H9 (cell line): ENCODE measurements around the gene TUBB6. TPM values are rescaled to one million over a fixed set of nuclear protein-coding genes. Genes with fewer than 3 reads are reported as not detected.

Experiments used
- DNase-seq: peaks from one replicate; pipeline ENCODE4 v3.0.0-alpha.2; 2017
- H2AFZ ChIP-seq: one replicate; pipeline ENCODE4 v1.6.1; 2013; ENCODE audit warnings: mild to moderate bottlenecking, low read length, control low read depth, moderate library complexity
- H2AK5ac ChIP-seq: 2 replicates; pipeline ENCODE4 v1.6.1; 2013; ENCODE audit warnings: low read length, control low read depth, mixed read lengths; ENCODE audit not compliant: insufficient read length
- H2BK120ac ChIP-seq: one replicate; pipeline ENCODE4 v1.6.1; 2013; ENCODE audit warnings: low read depth, mild to moderate bottlenecking, low read length, control low read depth, inconsistent platforms; ENCODE audit not compliant: poor library complexity, severe bottlenecking
- H2BK12ac ChIP-seq: 2 replicates; pipeline ENCODE4 v1.6.1; 2013; ENCODE audit warnings: low read length, control low read depth, mixed read lengths, low read depth; ENCODE audit not compliant: insufficient read length
- H2BK15ac ChIP-seq: 2 replicates; pipeline ENCODE4 v1.6.1; 2013; ENCODE audit warnings: low read depth, low read length, control low read depth
- H2BK20ac ChIP-seq: one replicate; pipeline ENCODE4 v1.6.1; 2013; ENCODE audit warnings: low read depth, mild to moderate bottlenecking, low read length, control low read depth, inconsistent platforms; ENCODE audit not compliant: poor library complexity, severe bottlenecking
- H2BK5ac ChIP-seq: 2 replicates; pipeline ENCODE4 v1.6.1; 2013; ENCODE audit warnings: low read length, control low read depth, mixed read lengths; ENCODE audit not compliant: insufficient read length
- H3K14ac ChIP-seq: 2 replicates; pipeline ENCODE4 v1.6.1; 2013; ENCODE audit warnings: low read length, control low read depth; ENCODE audit not compliant: insufficient read depth
- H3K18ac ChIP-seq: 2 replicates; pipeline ENCODE4 v1.6.1; 2013; ENCODE audit warnings: low read depth, mild to moderate bottlenecking, mixed read lengths, low read length, control low read depth; ENCODE audit not compliant: insufficient read length
- H3K23ac ChIP-seq: 2 replicates; pipeline ENCODE4 v1.6.1; 2013; ENCODE audit warnings: low read length, control low read depth, mixed read lengths, low read depth; ENCODE audit not compliant: insufficient read length
- H3K23me2 ChIP-seq: 2 replicates; pipeline ENCODE4 v1.6.1; 2013; ENCODE audit warnings: low read depth, mild to moderate bottlenecking, mixed read lengths, low read length, control low read depth; ENCODE audit not compliant: insufficient read length, poor library complexity, severe bottlenecking
- H3K27ac ChIP-seq: 2 replicates; pipeline ENCODE4 v1.5.1; 2013; ENCODE audit warnings: low read length, control low read depth, mixed read lengths, low read depth; ENCODE audit not compliant: insufficient read length
- H3K27me3 ChIP-seq: 2 replicates; pipeline ENCODE4 v1.6.1; 2013; ENCODE audit warnings: low read length, control low read depth, inconsistent platforms; ENCODE audit not compliant: insufficient read depth
- H3K4ac ChIP-seq: 2 replicates; pipeline ENCODE4 v1.6.1; 2013; ENCODE audit warnings: low read depth, mild to moderate bottlenecking, control low read depth, inconsistent platforms, low read length, moderate library complexity
- H3K4me1 ChIP-seq: 2 replicates; pipeline ENCODE4 v1.6.1; 2013; ENCODE audit warnings: low read length, control low read depth, inconsistent platforms; ENCODE audit not compliant: insufficient read depth
- H3K4me2 ChIP-seq: 2 replicates; pipeline ENCODE4 v1.6.1; 2013; ENCODE audit warnings: low read length, control low read depth, mixed read lengths; ENCODE audit not compliant: insufficient read length, insufficient read depth
- H3K56ac ChIP-seq: 2 replicates; pipeline ENCODE4 v1.6.1; 2013; ENCODE audit warnings: low read depth, mild to moderate bottlenecking, mixed read lengths, low read length, control low read depth; ENCODE audit not compliant: insufficient read length
- H3K79me1 ChIP-seq: 2 replicates; pipeline ENCODE4 v1.6.1; 2013; ENCODE audit warnings: low read depth, mild to moderate bottlenecking, moderate library complexity, low read length, control low read depth, inconsistent platforms; ENCODE audit not compliant: insufficient read depth, poor library complexity, severe bottlenecking
- H3K79me2 ChIP-seq: 2 replicates; pipeline ENCODE4 v1.6.1; 2013; ENCODE audit warnings: low read length, control low read depth, inconsistent platforms; ENCODE audit not compliant: insufficient read depth
- H3K9ac ChIP-seq: 2 replicates; pipeline ENCODE4 v1.6.1; 2013; ENCODE audit warnings: low read length, control low read depth, mixed read lengths; ENCODE audit not compliant: insufficient read length; ENCODE audit errors: extremely low read depth
- H3K9me3 ChIP-seq: one replicate; pipeline ENCODE4 v1.6.1; 2013; ENCODE audit warnings: low read depth, low read length, inconsistent platforms; ENCODE audit not compliant: control insufficient read depth
- H3T11ph ChIP-seq: one replicate; pipeline ENCODE4 v1.6.1; 2013; ENCODE audit warnings: mild to moderate bottlenecking, low read length, control low read depth, inconsistent platforms
- H4K20me1 ChIP-seq: one replicate; pipeline ENCODE4 v1.6.1; 2013; ENCODE audit not compliant: control insufficient read depth, insufficient read length, insufficient read depth
- H4K5ac ChIP-seq: 2 replicates; pipeline ENCODE4 v1.6.1; 2013; ENCODE audit warnings: low read depth, mild to moderate bottlenecking, mixed read lengths, low read length, control low read depth; ENCODE audit not compliant: insufficient read length
- H4K8ac ChIP-seq: replicated peaks from 2 replicates; pipeline ENCODE4 v1.6.1; 2013; ENCODE audit warnings: low read length, control low read depth, mixed read lengths, low read depth; ENCODE audit not compliant: insufficient read length
- H4K91ac ChIP-seq: 2 replicates; pipeline ENCODE4 v1.6.1; 2013; ENCODE audit warnings: low read depth, mild to moderate bottlenecking, moderate library complexity, mixed read lengths, low read length, control low read depth; ENCODE audit not compliant: insufficient read length
- H3K27ac Mint-ChIP-seq, 3 experiments: 2 replicates in 2 of 3; 3 replicates in 1 of 3; pipeline ENCODE4 v1.8.0; 2020 to 2021; ENCODE audit warnings: mixed read lengths in 3 of 3, mild to moderate bottlenecking in 1 of 3, moderate library complexity in 1 of 3
- H3K27me3 Mint-ChIP-seq: 2 replicates; pipeline ENCODE4 v1.8.0; 2021; ENCODE audit warnings: low read depth, mild to moderate bottlenecking, moderate library complexity, mixed read lengths
- H3K36me3 Mint-ChIP-seq, 3 experiments: 2 replicates in 2 of 3; 3 replicates in 1 of 3; pipeline ENCODE4 v1.8.0; 2020 to 2021; ENCODE audit warnings: low read depth in 3 of 3, mixed read lengths in 3 of 3; ENCODE audit not compliant: insufficient read depth in 1 of 3
- H3K4me1 Mint-ChIP-seq, 2 experiments: 2 replicates each; pipeline ENCODE4 v1.8.0; 2020; ENCODE audit warnings: mixed read lengths in 2 of 2
- H3K4me3 Mint-ChIP-seq, 2 experiments: 2 replicates in 1 of 2; 3 replicates in 1 of 2; pipeline ENCODE4 v1.8.0; 2020 to 2021; ENCODE audit warnings: mild to moderate bottlenecking in 2 of 2, mixed read lengths in 2 of 2, moderate library complexity in 1 of 2
- H3K9me3 Mint-ChIP-seq, 2 experiments: 2 replicates in 1 of 2; 3 replicates in 1 of 2; pipeline ENCODE4 v1.8.0; 2020; ENCODE audit warnings: mild to moderate bottlenecking in 2 of 2, mixed read lengths in 2 of 2, moderate library complexity in 1 of 2
- WGBS: extraction: QIAGEN DNeasy Blood & Tissue Kit; methylation state at CpG from one replicate; pipeline ENCODE4 v1.1.7; 2013; ENCODE audit warnings: missing lambda C conversion rate, low lambda C conversion rate, mixed read lengths; ENCODE audit not compliant: insufficient read length; ENCODE audit errors: extremely low coverage; 5-methylcytosine and 5-hydroxymethylcytosine counted together
- total RNA-seq: library from RNA; stranded (reverse); gene quantifications from 2 replicates; pipeline ENCODE4 v1.2.1, GENCODE V29; 2021
- TF ChIP-seq, protein P1 (sequence below): fragments of 200-600 bp; sonication (generic); conservative IDR thresholded peaks from 3 replicates; pipeline ENCODE4 v1.8.0; 2021; ENCODE audit warnings: antibody characterized with exemption, mild to moderate bottlenecking

Gene TUBB6
- total RNA-seq, 1 experiment from 2014 or later = 134 TPM

DNA sequence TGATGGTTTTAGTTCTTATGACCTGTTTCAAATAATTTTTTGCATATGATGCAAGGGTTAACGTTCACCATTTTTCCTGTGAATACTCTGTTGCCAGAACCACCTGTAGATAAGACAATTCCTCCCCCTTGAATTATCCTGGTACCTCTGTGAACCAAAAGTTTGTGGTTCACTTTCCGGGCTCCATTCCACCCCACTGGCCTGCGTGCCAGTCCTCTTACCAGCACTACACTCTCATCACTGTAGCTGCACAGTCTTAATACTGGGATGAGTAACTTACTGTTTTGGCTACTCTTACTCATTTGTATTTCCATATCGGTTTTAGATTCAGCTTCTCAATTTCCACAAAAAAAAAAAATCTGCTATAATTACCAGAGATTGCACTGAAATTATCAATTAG, 34.6 kb downstream of the TUBB6 start:
- H3K27ac Mint-ChIP-seq = peak overlapping the region in 2 of 3 experiments; percentile 58 to 81; a peak in 3 of 7 replicates
- H2BK20ac ChIP-seq = no peak overlapping the region
- H2BK12ac ChIP-seq = no peak overlapping the region
- no peak overlapping the region for H3K27ac ChIP-seq
- no peak overlapping the region for H2BK5ac ChIP-seq
- no peak overlapping the region for H3K56ac ChIP-seq
- H3K4me2 ChIP-seq = no peak overlapping the region
- no peak overlapping the region for H3K14ac ChIP-seq
- H3K27me3 ChIP-seq = no peaks in the 10 kb centered on the region
- H3K27me3 Mint-ChIP-seq = no peaks in the 10 kb centered on the region
- WGBS = no CpG with 5 or more reads among the region's 4 CpGs
- H3K79me1 ChIP-seq = no peaks in the 10 kb centered on the region
- no peak overlapping the region for H3K9ac ChIP-seq
- H3K4me3 Mint-ChIP-seq = no peak overlapping the region
- H3K23ac ChIP-seq = no peak overlapping the region
- no peak overlapping the region for H3T11ph ChIP-seq
- DNase-seq = no peak
- H4K5ac ChIP-seq = no peak overlapping the region
- H3K4me1 Mint-ChIP-seq = peaks cover 10 to 13% of the 10 kb centered on the region in 2 experiments
- H3K79me2 ChIP-seq = no peaks in the 10 kb centered on the region
- H2AFZ ChIP-seq = no peak overlapping the region
- TF ChIP-seq, protein P1, sequence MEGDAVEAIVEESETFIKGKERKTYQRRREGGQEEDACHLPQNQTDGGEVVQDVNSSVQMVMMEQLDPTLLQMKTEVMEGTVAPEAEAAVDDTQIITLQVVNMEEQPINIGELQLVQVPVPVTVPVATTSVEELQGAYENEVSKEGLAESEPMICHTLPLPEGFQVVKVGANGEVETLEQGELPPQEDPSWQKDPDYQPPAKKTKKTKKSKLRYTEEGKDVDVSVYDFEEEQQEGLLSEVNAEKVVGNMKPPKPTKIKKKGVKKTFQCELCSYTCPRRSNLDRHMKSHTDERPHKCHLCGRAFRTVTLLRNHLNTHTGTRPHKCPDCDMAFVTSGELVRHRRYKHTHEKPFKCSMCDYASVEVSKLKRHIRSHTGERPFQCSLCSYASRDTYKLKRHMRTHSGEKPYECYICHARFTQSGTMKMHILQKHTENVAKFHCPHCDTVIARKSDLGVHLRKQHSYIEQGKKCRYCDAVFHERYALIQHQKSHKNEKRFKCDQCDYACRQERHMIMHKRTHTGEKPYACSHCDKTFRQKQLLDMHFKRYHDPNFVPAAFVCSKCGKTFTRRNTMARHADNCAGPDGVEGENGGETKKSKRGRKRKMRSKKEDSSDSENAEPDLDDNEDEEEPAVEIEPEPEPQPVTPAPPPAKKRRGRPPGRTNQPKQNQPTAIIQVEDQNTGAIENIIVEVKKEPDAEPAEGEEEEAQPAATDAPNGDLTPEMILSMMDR = no peak
- no peak overlapping the region for H2AK5ac ChIP-seq
- H3K9me3 ChIP-seq = no peaks in the 10 kb centered on the region
- H3K4ac ChIP-seq = no peak overlapping the region
- H2BK120ac ChIP-seq = no peak overlapping the region
- H4K8ac ChIP-seq = no peak overlapping the region
- H3K36me3 Mint-ChIP-seq = peaks cover 41 to 72% (median 69%) of the 10 kb centered on the region in 3 experiments
- H3K9me3 Mint-ChIP-seq = no peaks in the 10 kb centered on the region
- no peak overlapping the region for H4K91ac ChIP-seq
- no peaks in the 10 kb centered on the region for H3K23me2 ChIP-seq
- no peaks in the 10 kb centered on the region for H4K20me1 ChIP-seq
- peaks cover 4% of the 10 kb centered on the region; the same call in 1 of the 2 replicates for H3K4me1 ChIP-seq
- H2BK15ac ChIP-seq = no peak overlapping the region
- H3K18ac ChIP-seq = no peak overlapping the region
